Stomach (tissue), 4 donors: ENCODE results near the gene BRI3.

ENCODE experiments used
- CTCF ChIP-seq, 7 experiments: fragments of 450-650 bp in 4 of 7; fragments of 200-600 bp in 3 of 7; sonication (generic) in 3 of 7; IDR thresholded peaks; one replicate each; pipeline ENCODE4 v1.5.1; 2016 to 2019; ENCODE audit warnings: antibody characterized with exemption in 7 of 7, control low read depth in 2 of 7, mild to moderate bottlenecking in 1 of 7
- EP300 ChIP-seq: sonication (generic); formaldehyde crosslinking; IDR thresholded peaks from one replicate; pipeline ENCODE4 v1.6.1; 2017; ENCODE audit warnings: antibody characterized with exemption
- POLR2A ChIP-seq, 4 donors: fragments of 450-650 bp; IDR thresholded peaks; one replicate each; pipeline ENCODE4 v1.6.1; 2016; ENCODE audit warnings: antibody characterized with exemption in 4 of 4, control low read depth in 2 of 4, mild to moderate bottlenecking in 1 of 4, moderate library complexity in 1 of 4

GRCh38 chr7:98257701-98258100 lies 23.8 kb upstream of the BRI3 start:
- TF ChIP-seq CTCF (IDR thresholded peaks at IDR 0.05) (no peak), POLR2A (IDR thresholded peaks at IDR 0.05) (no peak), EP300 (no peak)
